Measurements from ENCODE around the gene CORO7.

Gene CORO7

GRCh38 chr16:4443271-4443670 lies 26.9 kb upstream of the CORO7 start:
- DNase-seq (ENCODE audit: low read depth, low spot score), result no peak
- ChIA-PET POLR2A (no interaction called here), CTCF (no interaction called here)
- TF ChIP-seq CTCF (IDR thresholded peaks at IDR 0.05; ENCODE audit: insufficient read depth, low read length, missing control alignments), result no peak
- H3K4me3 ChIP-seq (ENCODE audit: low read depth, low read length), result no peak overlapping the region

- ChIA-PET CTCF (no interaction called here), POLR2A (no interaction called here)
- DNase-seq (ENCODE audit: low read depth, low spot score), result no peak
- TF ChIP-seq CTCF (IDR thresholded peaks at IDR 0.05; ENCODE audit: insufficient read depth, low read length, missing control alignments), result no peak
- no peak overlapping the region for H3K4me3 ChIP-seq (ENCODE audit: low read depth, low read length)
These were observed 26.0 kb upstream of the CORO7 start for GRCh38 chr16:4442371-4442770.

- ChIA-PET CTCF (no interaction called here), POLR2A (no interaction called here)
- TF ChIP-seq CTCF (IDR thresholded peaks at IDR 0.05; ENCODE audit: insufficient read depth, low read length, missing control alignments), result no peak
- no peak for DNase-seq (ENCODE audit: low read depth, low spot score)
- no peak overlapping the region for H3K4me3 ChIP-seq (ENCODE audit: low read depth, low read length)
These were observed 21.0 kb upstream of the CORO7 start for GRCh38 chr16:4437366-4437765.

- TF ChIP-seq CTCF (IDR thresholded peaks at IDR 0.05; ENCODE audit: insufficient read depth, low read length, missing control alignments), result no peak
- no peak overlapping the region for H3K4me3 ChIP-seq (ENCODE audit: low read depth, low read length)
- CTCF ChIA-PET, result interaction anchor here (1.1 to 1.7 kb wide), 3 partner anchors 32 to 85 kb away, joined by 3 to 4 read pairs (median 3); no protein-coding TSS in a partner anchor
- POLR2A ChIA-PET, result no interaction called here
- no peak for DNase-seq (ENCODE audit: low read depth, low spot score)
These were observed 19.1 kb upstream of the CORO7 start for GRCh38 chr16:4435337-4436067.

GRCh38 chr16:4433914-4434787 lies 17.8 kb upstream of the CORO7 start:
- no peak for TF ChIP-seq CTCF (IDR thresholded peaks at IDR 0.05; ENCODE audit: insufficient read depth, low read length, missing control alignments)
- ChIA-PET CTCF (interaction anchor here (1.0 to 1.1 kb wide), 2 partner anchors 32 to 84 kb away, joined by 3 read pairs; no protein-coding TSS in a partner anchor), POLR2A (no interaction called here)
- no peak for DNase-seq (ENCODE audit: low read depth, low spot score)
- no peak overlapping the region for H3K4me3 ChIP-seq (ENCODE audit: low read depth, low read length)

GRCh38 chr16:4433228-4433627 lies 16.8 kb upstream of the CORO7 start:
- no peak for DNase-seq (ENCODE audit: low read depth, low spot score)
- no peak for TF ChIP-seq CTCF (IDR thresholded peaks at IDR 0.05; ENCODE audit: insufficient read depth, low read length, missing control alignments)
- ChIA-PET POLR2A (no interaction called here), CTCF (no interaction called here)
- no peak overlapping the region for H3K4me3 ChIP-seq (ENCODE audit: low read depth, low read length)

Data from AG04449 (cell line).